K562 (cell line): ENCODE results near the gene MAP3K14. TPM values are rescaled to one million over a fixed set of nuclear protein-coding genes. Genes with fewer than 3 reads are reported as not detected.

Experiments used
- ATAC-seq: fragments of 200-7000 bp; cut with Tn5 transposase; 3 replicates; pipeline ENCODE4 v1.9.1; 2020; ENCODE audit warnings: moderate library complexity
- BruUV-seq: library from RNA; stranded (reverse); fragments of 400-500 nt; replicated peaks from 2 replicates; lab custom pipeline; 2021; lab: Mats Ljungman, UMichigan
- CTCF ChIA-PET: fragments of 300-600 bp; formaldehyde crosslinking; extraction: SDS; loops from one replicate; lab custom pipeline; 2021; ENCODE audit warnings: low intra/inter-chr PET ratio; lab: Yijun Ruan, JAX
- POLR2A ChIA-PET: fragments of 300-600, 350-650 bp; sonication (Branson Sonifier 250); formaldehyde crosslinking; extraction: SDS; loops from one replicate; lab custom pipeline; 2021; ENCODE audit warnings: antibody characterized with exemption, inconsistent platforms; lab: Yijun Ruan, JAX
- DNase-seq, 4 experiments: peaks; one replicate each; pipeline versions ENCODE4 v3.0.0 to v3.0.0-alpha.2; 2011 to 2018; ENCODE audit warnings: low spot score in 3 of 4, mixed read lengths in 3 of 4; ENCODE audit errors: extremely low read depth in 1 of 4
- FAIRE-seq: peaks from 2 replicates; lab custom pipeline; 2011; peaks lifted over from hg19 to GRCh38; lab: Jason Lieb, UNC
- H2AFZ ChIP-seq: 2 replicates; pipeline ENCODE4 v1.6.0; 2011; ENCODE audit warnings: low read depth, low read length, control low read depth, inconsistent platforms
- H3K27ac ChIP-seq: fragments of 200-600 bp; 3 replicates; pipeline ENCODE4 v1.8.0; 2011; ENCODE audit warnings: low read depth, mild to moderate bottlenecking, control low read depth, inconsistent platforms, low read length, moderate library complexity, mixed read lengths; ENCODE audit errors: extremely low read depth
- H3K27me3 ChIP-seq, 2 experiments: fragments of 300-600 bp in 1 of 2; 2 replicates in 1 of 2; 3 replicates in 1 of 2; pipeline versions ENCODE4 v1.6.0 to v1.8.0; 2011; ENCODE audit warnings: inconsistent platforms in 2 of 2, low read length in 2 of 2, mild to moderate bottlenecking in 1 of 2, mixed read lengths in 1 of 2, moderate library complexity in 1 of 2; ENCODE audit not compliant: control insufficient read depth in 2 of 2, insufficient read depth in 2 of 2
- H3K36me3 ChIP-seq: fragments of 300-600 bp; 3 replicates; pipeline ENCODE4 v1.8.0; 2011; ENCODE audit warnings: mild to moderate bottlenecking, low read length, inconsistent platforms; ENCODE audit not compliant: control insufficient read depth, insufficient read depth
- H3K4me1 ChIP-seq, 2 experiments: fragments of 200-600 bp in 1 of 2; replicated peaks in 1 of 2; 2 replicates in 1 of 2; 3 replicates in 1 of 2; pipeline versions ENCODE4 v1.5.1 to v1.8.0; 2011; ENCODE audit warnings: inconsistent platforms in 2 of 2, low read length in 2 of 2, mild to moderate bottlenecking in 1 of 2, mixed read lengths in 1 of 2, moderate library complexity in 1 of 2; ENCODE audit not compliant: control insufficient read depth in 2 of 2, insufficient read depth in 2 of 2
- H3K4me2 ChIP-seq: 2 replicates; pipeline ENCODE4 v1.6.1; 2011; ENCODE audit warnings: low read length, control low read depth, inconsistent platforms, mixed read lengths; ENCODE audit not compliant: insufficient read depth
- H3K4me3 ChIP-seq: fragments of 200-600 bp; sonication (generic), shearing (Covaris generic); 2 replicates; pipeline ENCODE4 v1.5.1; 2016; ENCODE audit warnings: control low read depth, inconsistent platforms
- H3K79me2 ChIP-seq: fragments of 200-600 bp; 3 replicates; pipeline ENCODE4 v1.8.0; 2011; ENCODE audit warnings: low read length, inconsistent platforms; ENCODE audit not compliant: control insufficient read depth, insufficient read depth
- H3K9ac ChIP-seq, 2 experiments: 2 replicates each; pipeline versions ENCODE4 v1.6.0 to v1.6.1; 2011; ENCODE audit warnings: low read depth in 2 of 2, low read length in 2 of 2, control low read depth in 1 of 2, inconsistent platforms in 1 of 2, mild to moderate bottlenecking in 1 of 2, mixed read lengths in 1 of 2; ENCODE audit not compliant: insufficient read depth in 1 of 2
- H3K9me1 ChIP-seq: one replicate; pipeline ENCODE4 v1.6.0; 2011; ENCODE audit warnings: inconsistent platforms, mild to moderate bottlenecking, low read length, moderate library complexity; ENCODE audit not compliant: control insufficient read depth, insufficient read depth
- H3K9me3 ChIP-seq: replicated peaks from 2 replicates; pipeline ENCODE4 v1.5.1; 2011; ENCODE audit warnings: low read depth, low read length, inconsistent platforms; ENCODE audit not compliant: control insufficient read depth, insufficient read depth
- H4K20me1 ChIP-seq: replicated peaks from 2 replicates; pipeline ENCODE4 v1.6.1; 2011; ENCODE audit warnings: low read length, inconsistent platforms, mixed read lengths; ENCODE audit not compliant: control insufficient read depth, insufficient read depth
- BCL6 ChIP-seq: fragments of 250-450 bp; sonication (Bioruptor Pico); IDR thresholded peaks from 2 replicates; pipeline ENCODE4 v1.4.0; 2020
- GABPB1 ChIP-seq: sonication (generic); formaldehyde crosslinking; IDR thresholded peaks from 2 replicates; pipeline ENCODE4 v1.8.0; 2022; ENCODE audit warnings: mild to moderate bottlenecking, missing genetic modification reagents
- HDAC3 ChIP-seq: fragments of 450-650 bp; IDR thresholded peaks from 2 replicates; pipeline ENCODE4 v1.6.1; 2018; ENCODE audit warnings: borderline replicate concordance, mild to moderate bottlenecking, moderate library complexity; ENCODE audit not compliant: partially characterized antibody
- ZNF551 ChIP-seq: fragments of 250-450 bp; sonication (Bioruptor Pico); IDR thresholded peaks from 2 replicates; pipeline ENCODE4 v1.5.0; 2021; ENCODE audit warnings: mild to moderate bottlenecking, moderate library complexity
- WGBS: fragments of 100-300 bp; shearing (Covaris generic); methylation state at CpG from one replicate; pipeline ENCODE4 v1.1.6; 2016; ENCODE audit warnings: low coverage, mixed read lengths; ENCODE audit not compliant: insufficient coverage; ENCODE audit errors: missing lambda C conversion rate; 5-methylcytosine and 5-hydroxymethylcytosine counted together
- in situ Hi-C: fragments of 300-500 bp; cut with MboI; formaldehyde crosslinking; loops from 4 replicates; pipeline ENCODE4 v1.15.0; 2018; ENCODE audit warnings: inconsistent platforms, mixed read lengths
- intact Hi-C: fragments of 100-400 bp; cut with micrococcal nuclease; formaldehyde crosslinking; loops from 2 replicates; pipeline ENCODE4 v1.14.2; 2022
- polyA plus RNA-seq, 8 experiments: library from polyadenylated mRNA; depleted of rRNA in 4 of 8; stranded (reverse) in 5 of 8; unstranded in 3 of 8; fragments of >200 nt; fragmentation: Nextera tagmentation in 2 of 8; fragmentation: Illumina TruSeq in 1 of 8; extraction: Ambion mirVana in 2 of 8; extraction: Trizol in 1 of 8; gene quantifications; 2 replicates each; pipeline versions ENCODE4 v1.2.1 to v1.2.3, GENCODE V29; 2011 to 2014; ENCODE audit warnings: inconsistent platforms in 1 of 8, missing spikeins in 1 of 8
- total RNA-seq, 7 experiments: library from RNA; depleted of rRNA in 6 of 7; stranded (reverse); fragments of >200 nt in 6 of 7; fragmentation: Illumina TruSeq in 2 of 7; extraction: Trizol in 2 of 7; gene quantifications; 2 replicates each; pipeline versions ENCODE4 v1.2.1 to v1.2.3, GENCODE V29; 2011 to 2021; ENCODE audit warnings: low replicate concordance in 1 of 7
- TF ChIP-seq, protein P1 (sequence below): fragments of 250-450 bp; sonication (Bioruptor Pico); IDR thresholded peaks from 2 replicates; pipeline ENCODE4 v1.8.0; 2022; ENCODE audit warnings: inconsistent platforms
- TF ChIP-seq, protein P2 (sequence below), 2 experiments: fragments of 250-450 bp in 1 of 2; fragments of 450-650 bp in 1 of 2; sonication (Bioruptor Pico) in 1 of 2; IDR thresholded peaks; 2 replicates each; pipeline versions ENCODE4 v1.6.1 to v1.8.0; 2016 to 2021; ENCODE audit warnings: mild to moderate bottlenecking in 2 of 2, moderate library complexity in 2 of 2, missing compliant biosample characterization in 1 of 2, missing genetic modification characterization in 1 of 2
- TF ChIP-seq, protein P3 (sequence below): sonication (generic); formaldehyde crosslinking; IDR thresholded peaks from 2 replicates; pipeline ENCODE4 v1.9.0; 2022; ENCODE audit warnings: mild to moderate bottlenecking, missing genetic modification reagents
- TF ChIP-seq, protein P4 (sequence below): conservative IDR thresholded peaks from 2 replicates; pipeline ENCODE4 v1.6.1; 2011; ENCODE audit warnings: low read depth, mild to moderate bottlenecking, low read length; ENCODE audit not compliant: control insufficient read depth
- TF ChIP-seq, protein P5 (sequence below): sonication (generic); formaldehyde crosslinking; IDR thresholded peaks from 2 replicates; pipeline ENCODE4 v1.8.0; 2023; ENCODE audit warnings: mild to moderate bottlenecking, missing genetic modification reagents
- TF ChIP-seq, protein P6 (sequence below), 3 experiments: IDR thresholded peaks in 2 of 3; conservative IDR thresholded peaks in 1 of 3; 2 replicates each; pipeline ENCODE4 v1.5.1; 2011 to 2012; ENCODE audit warnings: low read length in 3 of 3, mild to moderate bottlenecking in 3 of 3, control low read depth in 2 of 3, improper control_type of control experiment in 1 of 3, inconsistent platforms in 1 of 3, low read depth in 1 of 3, mixed read lengths in 1 of 3, moderate library complexity in 1 of 3; ENCODE audit not compliant: insufficient read depth in 2 of 3

MAP3K14 gene
- total and polyA plus RNA-seq, 9 of the 15 experiments (the other 6 are each of a cell fraction or from before 2014, with no cell fraction given): 0.45 to 8.7 (median 3.2) TPM

DNA sequence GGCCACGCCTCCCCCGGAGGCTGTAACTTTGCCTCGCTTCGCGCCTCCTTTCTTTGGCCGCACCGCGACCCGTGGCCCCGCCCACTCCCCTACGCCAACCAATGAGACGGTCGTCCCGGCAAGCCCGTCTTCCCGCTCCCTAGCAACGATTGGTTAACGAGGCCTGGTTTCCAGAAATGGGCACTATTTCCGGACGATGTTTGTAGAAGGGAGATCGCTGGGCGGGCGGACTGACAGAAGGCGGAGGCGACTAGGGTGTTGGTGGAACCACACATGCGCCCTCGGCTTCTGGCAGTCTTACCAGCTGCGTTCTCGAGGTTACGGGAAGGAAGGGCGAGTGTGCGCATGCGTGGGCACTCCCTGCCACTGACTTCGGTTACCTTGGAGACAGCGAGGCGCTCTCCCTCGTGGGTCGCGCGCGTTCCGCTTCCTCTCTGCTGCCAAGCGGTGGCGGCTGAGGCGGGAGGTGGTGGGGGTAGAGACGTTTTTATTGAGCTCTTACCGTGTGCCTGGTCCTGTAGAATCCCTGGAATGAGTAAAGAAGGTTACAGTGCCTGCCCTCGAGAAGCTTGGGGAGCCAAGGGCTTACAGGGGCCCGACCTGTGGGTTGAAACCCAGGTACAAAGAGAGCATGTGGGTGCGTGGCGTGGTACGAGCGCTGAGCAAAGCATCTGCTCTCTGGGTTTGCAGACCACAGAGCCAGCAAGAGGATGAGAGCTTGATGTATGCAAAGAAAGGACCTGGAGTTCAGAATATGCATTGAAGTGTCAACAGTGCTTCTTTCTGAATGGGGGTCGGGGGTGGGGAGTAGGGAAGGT is 500 bp upstream of the MAP3K14 start:
- no TSS peak for BruUV-seq
- POLR2A ChIA-PET: interaction anchor here (0.6 to 1.9 kb wide), 13 partner anchors 9 to 309 kb away, joined by 3 to 15 read pairs (median 4); partner anchors contain the start of gene HEXIM1
- FAIRE-seq (peak; percentile 99), DNase-seq (peak; percentile 98 to 100 (median 98)), ATAC-seq (peak; percentile 91)
- under 1% methylated on average over 48 of the region's 54 CpGs for WGBS
- Histone ChIP-seq H4K20me1 (peaks cover 13% of the 10 kb centered on the region), H3K4me3 (peak overlapping the region; percentile 64), H3K27me3 (no peaks in the 10 kb centered on the region), H3K9me1 (no peaks in the 10 kb centered on the region), H3K9ac (peak overlapping the region; percentile 79 to 91), H3K27ac (peak overlapping the region; percentile 85), H2AFZ (peak overlapping the region; percentile 93), H3K4me2 (peak overlapping the region; percentile 89), H3K36me3 (peaks cover 4% of the 10 kb centered on the region; the same call in 1 of the 3 replicates), H3K9me3 (no peaks in the 10 kb centered on the region), H3K4me1 (peaks cover 53 to 74% of the 10 kb centered on the region in 2 experiments), H3K79me2 (peaks cover 43% of the 10 kb centered on the region)
- intact Hi-C loops: loop anchor here (2.0 to 5.0 kb wide), 2 partner anchors 15 to 65 kb away; no protein-coding TSS in a partner anchor
- in situ Hi-C loops: no loop called here
- CTCF ChIA-PET: no interaction called here
- TF ChIP-seq, protein P1, sequence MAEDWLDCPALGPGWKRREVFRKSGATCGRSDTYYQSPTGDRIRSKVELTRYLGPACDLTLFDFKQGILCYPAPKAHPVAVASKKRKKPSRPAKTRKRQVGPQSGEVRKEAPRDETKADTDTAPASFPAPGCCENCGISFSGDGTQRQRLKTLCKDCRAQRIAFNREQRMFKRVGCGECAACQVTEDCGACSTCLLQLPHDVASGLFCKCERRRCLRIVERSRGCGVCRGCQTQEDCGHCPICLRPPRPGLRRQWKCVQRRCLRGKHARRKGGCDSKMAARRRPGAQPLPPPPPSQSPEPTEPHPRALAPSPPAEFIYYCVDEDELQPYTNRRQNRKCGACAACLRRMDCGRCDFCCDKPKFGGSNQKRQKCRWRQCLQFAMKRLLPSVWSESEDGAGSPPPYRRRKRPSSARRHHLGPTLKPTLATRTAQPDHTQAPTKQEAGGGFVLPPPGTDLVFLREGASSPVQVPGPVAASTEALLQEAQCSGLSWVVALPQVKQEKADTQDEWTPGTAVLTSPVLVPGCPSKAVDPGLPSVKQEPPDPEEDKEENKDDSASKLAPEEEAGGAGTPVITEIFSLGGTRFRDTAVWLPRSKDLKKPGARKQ: no peak
- TF ChIP-seq, protein P2, sequence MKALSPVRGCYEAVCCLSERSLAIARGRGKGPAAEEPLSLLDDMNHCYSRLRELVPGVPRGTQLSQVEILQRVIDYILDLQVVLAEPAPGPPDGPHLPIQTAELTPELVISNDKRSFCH (CRISPR knock-in tag; IDR thresholded peaks at IDR 0.05): no peak
- TF ChIP-seq, protein P2 (tag; IDR thresholded peaks at IDR 0.05): no peak
- TF ChIP-seq ZNF551 (CRISPR knock-in tag): no peak
- TF ChIP-seq, protein P3, sequence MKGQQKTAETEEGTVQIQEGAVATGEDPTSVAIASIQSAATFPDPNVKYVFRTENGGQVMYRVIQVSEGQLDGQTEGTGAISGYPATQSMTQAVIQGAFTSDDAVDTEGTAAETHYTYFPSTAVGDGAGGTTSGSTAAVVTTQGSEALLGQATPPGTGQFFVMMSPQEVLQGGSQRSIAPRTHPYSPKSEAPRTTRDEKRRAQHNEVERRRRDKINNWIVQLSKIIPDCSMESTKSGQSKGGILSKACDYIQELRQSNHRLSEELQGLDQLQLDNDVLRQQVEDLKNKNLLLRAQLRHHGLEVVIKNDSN (CRISPR knock-in tag): peak; percentile 55
- TF ChIP-seq, protein P4, sequence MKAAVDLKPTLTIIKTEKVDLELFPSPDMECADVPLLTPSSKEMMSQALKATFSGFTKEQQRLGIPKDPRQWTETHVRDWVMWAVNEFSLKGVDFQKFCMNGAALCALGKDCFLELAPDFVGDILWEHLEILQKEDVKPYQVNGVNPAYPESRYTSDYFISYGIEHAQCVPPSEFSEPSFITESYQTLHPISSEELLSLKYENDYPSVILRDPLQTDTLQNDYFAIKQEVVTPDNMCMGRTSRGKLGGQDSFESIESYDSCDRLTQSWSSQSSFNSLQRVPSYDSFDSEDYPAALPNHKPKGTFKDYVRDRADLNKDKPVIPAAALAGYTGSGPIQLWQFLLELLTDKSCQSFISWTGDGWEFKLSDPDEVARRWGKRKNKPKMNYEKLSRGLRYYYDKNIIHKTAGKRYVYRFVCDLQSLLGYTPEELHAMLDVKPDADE: no peak; the same call in 1 of the 2 replicates
- no peak for TF ChIP-seq BCL6
- peak; percentile 47; the same call in 1 of the 2 replicates for TF ChIP-seq GABPB1 (CRISPR knock-in tag)
- TF ChIP-seq, protein P5, sequence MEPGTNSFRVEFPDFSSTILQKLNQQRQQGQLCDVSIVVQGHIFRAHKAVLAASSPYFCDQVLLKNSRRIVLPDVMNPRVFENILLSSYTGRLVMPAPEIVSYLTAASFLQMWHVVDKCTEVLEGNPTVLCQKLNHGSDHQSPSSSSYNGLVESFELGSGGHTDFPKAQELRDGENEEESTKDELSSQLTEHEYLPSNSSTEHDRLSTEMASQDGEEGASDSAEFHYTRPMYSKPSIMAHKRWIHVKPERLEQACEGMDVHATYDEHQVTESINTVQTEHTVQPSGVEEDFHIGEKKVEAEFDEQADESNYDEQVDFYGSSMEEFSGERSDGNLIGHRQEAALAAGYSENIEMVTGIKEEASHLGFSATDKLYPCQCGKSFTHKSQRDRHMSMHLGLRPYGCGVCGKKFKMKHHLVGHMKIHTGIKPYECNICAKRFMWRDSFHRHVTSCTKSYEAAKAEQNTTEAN (CRISPR knock-in tag): no peak
- TF ChIP-seq, protein P6, sequence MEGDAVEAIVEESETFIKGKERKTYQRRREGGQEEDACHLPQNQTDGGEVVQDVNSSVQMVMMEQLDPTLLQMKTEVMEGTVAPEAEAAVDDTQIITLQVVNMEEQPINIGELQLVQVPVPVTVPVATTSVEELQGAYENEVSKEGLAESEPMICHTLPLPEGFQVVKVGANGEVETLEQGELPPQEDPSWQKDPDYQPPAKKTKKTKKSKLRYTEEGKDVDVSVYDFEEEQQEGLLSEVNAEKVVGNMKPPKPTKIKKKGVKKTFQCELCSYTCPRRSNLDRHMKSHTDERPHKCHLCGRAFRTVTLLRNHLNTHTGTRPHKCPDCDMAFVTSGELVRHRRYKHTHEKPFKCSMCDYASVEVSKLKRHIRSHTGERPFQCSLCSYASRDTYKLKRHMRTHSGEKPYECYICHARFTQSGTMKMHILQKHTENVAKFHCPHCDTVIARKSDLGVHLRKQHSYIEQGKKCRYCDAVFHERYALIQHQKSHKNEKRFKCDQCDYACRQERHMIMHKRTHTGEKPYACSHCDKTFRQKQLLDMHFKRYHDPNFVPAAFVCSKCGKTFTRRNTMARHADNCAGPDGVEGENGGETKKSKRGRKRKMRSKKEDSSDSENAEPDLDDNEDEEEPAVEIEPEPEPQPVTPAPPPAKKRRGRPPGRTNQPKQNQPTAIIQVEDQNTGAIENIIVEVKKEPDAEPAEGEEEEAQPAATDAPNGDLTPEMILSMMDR (IDR thresholded peaks at IDR 0.05 in 2 of 3, conservative IDR thresholded peaks at IDR 0.05 in 1 of 3; ENCODE audit: insufficient read depth in 2 of 3, low read depth in 1 of 3, low read length in 3 of 3): 0 out of 6 replicates have a peak, but pooled peaks of 1 of the 3 experiments have one; percentile 0
- TF ChIP-seq HDAC3: no peak
